22Rv1 (cell line): ENCODE measurements around the gene KIZ.

Experiments
- ZFX ChIP-seq: fragments of 450-650 bp; IDR thresholded peaks from 2 replicates; pipeline ENCODE4 v1.6.1; 2017; ENCODE audit warnings: antibody characterized with exemption, borderline replicate concordance
- TF ChIP-seq, protein P1 (sequence below): fragments of 450-650 bp; IDR thresholded peaks from 2 replicates; pipeline ENCODE4 v1.5.1; 2017; ENCODE audit warnings: mild to moderate bottlenecking

DNA sequence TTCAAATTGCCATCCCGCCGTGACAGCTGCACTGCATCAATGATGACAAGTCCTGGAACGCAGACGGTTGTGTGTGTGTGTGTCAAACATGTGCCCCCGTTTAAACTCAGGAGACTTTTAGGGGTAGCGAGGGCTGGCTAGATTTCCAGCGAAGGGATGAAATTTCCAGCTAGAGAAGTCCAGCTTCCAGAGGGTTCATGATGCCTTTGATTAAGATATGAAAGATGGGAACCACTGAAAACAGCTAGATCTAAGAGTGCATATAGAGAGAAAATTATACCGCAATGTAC, 644 bp downstream of the KIZ start:
- TF ChIP-seq, protein P1, sequence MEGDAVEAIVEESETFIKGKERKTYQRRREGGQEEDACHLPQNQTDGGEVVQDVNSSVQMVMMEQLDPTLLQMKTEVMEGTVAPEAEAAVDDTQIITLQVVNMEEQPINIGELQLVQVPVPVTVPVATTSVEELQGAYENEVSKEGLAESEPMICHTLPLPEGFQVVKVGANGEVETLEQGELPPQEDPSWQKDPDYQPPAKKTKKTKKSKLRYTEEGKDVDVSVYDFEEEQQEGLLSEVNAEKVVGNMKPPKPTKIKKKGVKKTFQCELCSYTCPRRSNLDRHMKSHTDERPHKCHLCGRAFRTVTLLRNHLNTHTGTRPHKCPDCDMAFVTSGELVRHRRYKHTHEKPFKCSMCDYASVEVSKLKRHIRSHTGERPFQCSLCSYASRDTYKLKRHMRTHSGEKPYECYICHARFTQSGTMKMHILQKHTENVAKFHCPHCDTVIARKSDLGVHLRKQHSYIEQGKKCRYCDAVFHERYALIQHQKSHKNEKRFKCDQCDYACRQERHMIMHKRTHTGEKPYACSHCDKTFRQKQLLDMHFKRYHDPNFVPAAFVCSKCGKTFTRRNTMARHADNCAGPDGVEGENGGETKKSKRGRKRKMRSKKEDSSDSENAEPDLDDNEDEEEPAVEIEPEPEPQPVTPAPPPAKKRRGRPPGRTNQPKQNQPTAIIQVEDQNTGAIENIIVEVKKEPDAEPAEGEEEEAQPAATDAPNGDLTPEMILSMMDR = no peak
- TF ChIP-seq ZFX = no peak
